ENCODE data around the gene PIK3CG.

The PIK3CG gene

GRCh38 chr7:106858618-106859532, 6.2 kb upstream of the PIK3CG start:
- DNase-seq = peak in 1 of 58 donors; percentile 12

GRCh38 chr7:106862317-106863089, 2.6 kb upstream of the PIK3CG start:
- DNase-seq = no peak

- DNase-seq = no peak
Observed at GRCh38 chr7:106863274-106863997, 1.6 kb upstream of the PIK3CG start.

GRCh38 chr7:106864298-106865081, 592 bp upstream of the PIK3CG start:
- DNase-seq = no peak

- no peak for DNase-seq
Observed at GRCh38 chr7:106866298-106867281, 1.5 kb downstream of the PIK3CG start.

DNA sequence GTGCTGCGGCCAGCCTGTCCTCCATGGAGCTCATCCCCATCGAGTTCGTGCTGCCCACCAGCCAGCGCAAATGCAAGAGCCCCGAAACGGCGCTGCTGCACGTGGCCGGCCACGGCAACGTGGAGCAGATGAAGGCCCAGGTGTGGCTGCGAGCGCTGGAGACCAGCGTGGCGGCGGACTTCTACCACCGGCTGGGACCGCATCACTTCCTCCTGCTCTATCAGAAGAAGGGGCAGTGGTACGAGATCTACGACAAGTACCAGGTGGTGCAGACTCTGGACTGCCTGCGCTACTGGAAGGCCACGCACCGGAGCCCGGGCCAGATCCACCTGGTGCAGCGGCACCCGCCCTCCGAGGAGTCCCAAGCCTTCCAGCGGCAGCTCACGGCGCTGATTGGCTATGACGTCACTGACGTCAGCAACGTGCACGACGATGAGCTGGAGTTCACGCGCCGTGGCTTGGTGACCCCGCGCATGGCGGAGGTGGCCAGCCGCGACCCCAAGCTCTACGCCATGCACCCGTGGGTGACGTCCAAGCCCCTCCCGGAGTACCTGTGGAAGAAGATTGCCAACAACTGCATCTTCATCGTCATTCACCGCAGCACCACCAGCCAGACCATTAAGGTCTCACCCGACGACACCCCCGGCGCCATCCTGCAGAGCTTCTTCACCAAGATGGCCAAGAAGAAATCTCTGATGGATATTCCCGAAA, 2.7 kb downstream of the PIK3CG start:
- DNase-seq = no peak

- DNase-seq = no peak
Observed at GRCh38 chr7:106868364-106868763, 3.3 kb downstream of the PIK3CG start.

DNA sequence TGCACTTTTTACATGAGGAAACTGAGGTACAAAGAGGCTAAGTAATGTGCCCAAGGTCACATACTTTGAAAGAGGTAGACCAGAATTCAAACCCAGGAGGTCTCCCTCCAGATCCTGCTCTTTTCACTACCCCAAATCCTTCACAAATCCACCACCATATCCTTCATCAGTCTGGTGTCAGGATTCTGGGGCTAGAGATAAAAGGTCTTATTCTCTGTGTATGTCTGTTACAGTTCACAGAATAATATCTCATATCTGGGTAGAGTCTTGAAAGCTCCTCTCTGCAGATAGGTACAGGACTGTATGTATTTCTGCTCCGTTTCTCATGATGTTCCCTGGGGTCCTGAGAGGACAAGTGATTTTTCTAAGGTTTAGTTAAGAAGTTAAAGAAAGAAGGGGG, 4.9 kb downstream of the PIK3CG start:
- no peak for DNase-seq

DNA sequence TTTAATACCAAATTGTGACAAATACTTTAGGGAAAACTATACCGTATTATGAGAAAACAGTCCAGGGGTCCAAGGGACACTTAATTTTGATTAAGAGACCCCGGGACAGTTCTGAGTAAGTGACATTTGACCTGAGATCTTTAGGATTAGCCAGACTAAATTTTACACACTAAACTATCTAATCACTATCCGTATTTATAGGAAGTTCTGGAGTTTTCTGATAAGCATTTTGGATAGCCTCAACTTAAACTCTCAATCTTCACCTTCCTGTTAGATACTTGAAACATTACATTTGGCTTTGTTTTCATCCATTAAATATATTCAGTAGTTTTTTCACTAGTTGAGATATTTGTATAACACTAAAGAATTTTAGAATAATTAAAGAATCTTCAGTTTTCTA, 5.4 kb downstream of the PIK3CG start:
- no peak for DNase-seq

DNA sequence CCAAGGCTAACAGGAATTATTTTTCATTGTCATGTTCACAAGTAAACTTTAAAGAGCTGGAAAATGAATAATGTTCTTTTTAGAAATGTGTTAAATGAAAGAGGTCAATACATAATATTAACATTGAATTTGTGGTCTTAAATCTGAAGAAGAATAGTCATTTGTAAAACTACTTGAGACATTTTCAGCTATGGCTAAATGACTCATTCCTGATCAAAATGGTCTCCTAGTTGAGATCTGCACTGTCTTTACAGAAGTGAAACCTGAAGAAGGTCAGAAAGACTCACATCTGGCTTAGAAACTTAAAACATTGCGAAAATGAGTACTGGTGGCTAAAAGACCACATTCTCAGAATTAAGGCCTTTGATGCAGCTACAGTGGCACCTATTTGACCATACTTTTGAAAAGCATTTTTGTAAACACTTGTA, 5.9 kb downstream of the PIK3CG start:
- DNase-seq = no peak

GRCh38 chr7:106871793-106872571, 6.9 kb downstream of the PIK3CG start:
- no peak for DNase-seq

DNA sequence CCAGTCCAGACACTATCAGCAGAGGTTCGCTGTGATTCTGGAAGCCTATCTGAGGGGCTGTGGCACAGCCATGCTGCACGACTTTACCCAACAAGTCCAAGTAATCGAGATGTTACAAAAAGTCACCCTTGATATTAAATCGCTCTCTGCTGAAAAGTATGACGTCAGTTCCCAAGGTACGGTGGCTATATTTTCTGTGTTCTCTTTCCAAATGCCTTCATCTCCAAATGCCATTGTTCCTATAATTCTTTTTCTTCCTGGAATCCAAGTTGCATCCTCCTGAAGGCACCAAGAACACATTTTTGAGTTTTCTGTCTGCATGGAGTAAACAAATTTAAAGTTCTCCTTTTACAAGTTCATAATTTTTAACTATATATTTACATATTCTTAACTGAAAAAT, 7.7 kb downstream of the PIK3CG start:
- DNase-seq = no peak

DNA sequence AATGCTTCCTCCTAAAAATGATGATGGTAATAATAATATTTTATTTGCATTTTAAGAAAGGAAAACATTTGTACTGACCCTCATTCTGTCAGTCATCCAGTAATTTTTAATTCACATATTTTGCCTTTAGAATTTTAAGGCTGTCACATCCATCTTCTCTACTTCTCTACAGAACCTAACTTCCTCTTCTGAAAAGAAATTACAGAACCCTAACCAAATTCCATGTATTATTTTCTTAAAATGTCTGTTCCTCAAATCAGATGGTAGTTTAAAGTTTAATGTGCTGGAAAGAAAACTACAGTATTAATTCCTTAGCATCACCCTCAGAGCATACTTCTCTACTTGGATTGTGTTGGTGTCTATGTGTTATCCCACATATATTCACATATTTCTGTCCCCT, 9.0 kb downstream of the PIK3CG start:
- DNase-seq = no peak

GRCh38 chr7:106875508-106875907, 10.4 kb downstream of the PIK3CG start:
- no peak for DNase-seq

- DNase-seq = no peak
Observed at GRCh38 chr7:106878748-106879439, 13.8 kb downstream of the PIK3CG start.

- DNase-seq = no peak
Observed at GRCh38 chr7:106881984-106882383, 16.9 kb downstream of the PIK3CG start.

GRCh38 chr7:106883456-106884026, 18.5 kb downstream of the PIK3CG start:
- no peak for DNase-seq

Measured in anterior cingulate cortex (tissue), 58 donors.